HG03045 (cell line): ENCODE measurements around the gene CDH13.

Experiments
- ATAC-seq: cut with Tn5 transposase; IDR thresholded peaks from one replicate; pipeline ENCODE4 v1.9.1; 2021; ENCODE audit warnings: mild to moderate bottlenecking, moderate library complexity; ENCODE audit not compliant: unreplicated experiment

Gene CDH13

GRCh38 chr16:83835586-83836566, 1209.1 kb downstream of the CDH13 start:
- ATAC-seq, result no peak

- no peak for ATAC-seq
Observed at GRCh38 chr16:83837566-83837965, 1210.8 kb downstream of the CDH13 start.

GRCh38 chr16:83838151-83838550, 1211.4 kb downstream of the CDH13 start:
- ATAC-seq, result no peak

- ATAC-seq, result no peak
Observed at GRCh38 chr16:83839561-83839960, 1212.8 kb downstream of the CDH13 start.

- no peak for ATAC-seq
Observed at GRCh38 chr16:83840060-83840617, 1213.4 kb downstream of the CDH13 start.

- no peak for ATAC-seq
Observed at GRCh38 chr16:83842291-83842690, 1215.5 kb downstream of the CDH13 start.

GRCh38 chr16:83842756-83843507, 1216.2 kb downstream of the CDH13 start:
- ATAC-seq, result no peak

- ATAC-seq, result no peak
Observed at GRCh38 chr16:83843657-83844056, 1216.9 kb downstream of the CDH13 start.

- ATAC-seq, result no peak
Observed at GRCh38 chr16:83845263-83845662, 1218.5 kb downstream of the CDH13 start.

- ATAC-seq, result no peak
Observed at GRCh38 chr16:83847371-83848225, 1220.8 kb downstream of the CDH13 start.

- no peak for ATAC-seq
Observed at GRCh38 chr16:83849421-83849820, 1222.7 kb downstream of the CDH13 start.
